ENCODE measurements around the gene HOXB5. TPM values are rescaled to one million over a fixed set of nuclear protein-coding genes. Genes with fewer than 3 reads are reported as not detected.

Gene HOXB5
- total RNA-seq, 2 donors from 2014 or later = not detected

- no peak for ATAC-seq
- no peaks in the 10 kb centered on the region for H3K9me3 ChIP-seq (ENCODE audit: control insufficient read depth, low read length, poor library complexity, severe bottlenecking)
- no peak for DNase-seq
- Mint-ChIP-seq H3K27me3 (peaks cover 8% of the 10 kb centered on the region), H3K4me1 (peaks cover 24% of the 10 kb centered on the region), H3K27ac (peak overlapping the region; percentile 98), H3K4me3 (peak overlapping the region; percentile 96), H3K36me3 (ENCODE audit: low read depth) (peaks cover 10% of the 10 kb centered on the region)
These were observed 47.2 kb downstream of the HOXB5 start for GRCh38 chr17:48546137-48546923.

GRCh38 chr17:48545539-48545938 is 48.0 kb downstream of the HOXB5 start:
- DNase-seq (no peak), ATAC-seq (no peak)
- H3K4me3 Mint-ChIP-seq = peak overlapping the region; percentile 96
- peaks cover 28% of the 10 kb centered on the region for H3K4me1 Mint-ChIP-seq
- peaks cover 10% of the 10 kb centered on the region for H3K36me3 Mint-ChIP-seq (ENCODE audit: low read depth)
- H3K9me3 ChIP-seq (ENCODE audit: control insufficient read depth, low read length, poor library complexity, severe bottlenecking) = no peaks in the 10 kb centered on the region
- peak overlapping the region; percentile 98 for H3K27ac Mint-ChIP-seq
- peaks cover 8% of the 10 kb centered on the region for H3K27me3 Mint-ChIP-seq

GRCh38 chr17:48545022-48545375 is 48.6 kb downstream of the HOXB5 start, which contains the start of gene HOXB2:
Gene HOXB2 (minus strand): TSS chr17:48545109. CDS start chr17:48544911, 198 bp downstream.
- H3K36me3 Mint-ChIP-seq (ENCODE audit: low read depth) = peaks cover 10% of the 10 kb centered on the region
- H3K27me3 Mint-ChIP-seq = peaks cover 11% of the 10 kb centered on the region
- H3K4me1 Mint-ChIP-seq = peaks cover 33% of the 10 kb centered on the region
- no peaks in the 10 kb centered on the region for H3K9me3 ChIP-seq (ENCODE audit: control insufficient read depth, low read length, poor library complexity, severe bottlenecking)
- ATAC-seq = no peak
- H3K27ac Mint-ChIP-seq = peak within 1 kb of the TSS; percentile 98
- peak within 1 kb of the TSS; percentile 96 for H3K4me3 Mint-ChIP-seq
- DNase-seq = no peak

- Mint-ChIP-seq H3K4me3 (peak overlapping the region; percentile 96), H3K36me3 (ENCODE audit: low read depth) (peaks cover 10% of the 10 kb centered on the region), H3K27me3 (peaks cover 13% of the 10 kb centered on the region), H3K4me1 (peaks cover 35% of the 10 kb centered on the region), H3K27ac (peak overlapping the region; percentile 98)
- no peaks in the 10 kb centered on the region for H3K9me3 ChIP-seq (ENCODE audit: control insufficient read depth, low read length, poor library complexity, severe bottlenecking)
- DNase-seq (peak in 2 of 3 donors; percentile 29 to 30), ATAC-seq (no peak)
These were observed 49.1 kb downstream of the HOXB5 start for GRCh38 chr17:48544349-48545021.

GRCh38 chr17:48543854-48544348 is 49.7 kb downstream of the HOXB5 start:
- Mint-ChIP-seq H3K36me3 (ENCODE audit: low read depth) (peaks cover 10% of the 10 kb centered on the region), H3K27ac (peak overlapping the region; percentile 98), H3K4me1 (peaks cover 33% of the 10 kb centered on the region), H3K4me3 (peak overlapping the region; percentile 96), H3K27me3 (peaks cover 13% of the 10 kb centered on the region)
- no peaks in the 10 kb centered on the region for H3K9me3 ChIP-seq (ENCODE audit: control insufficient read depth, low read length, poor library complexity, severe bottlenecking)
- no peak for DNase-seq
- ATAC-seq = peak; percentile 42

GRCh38 chr17:48543107-48543853 is 50.3 kb downstream of the HOXB5 start:
- H3K9me3 ChIP-seq (ENCODE audit: control insufficient read depth, low read length, poor library complexity, severe bottlenecking) = no peaks in the 10 kb centered on the region
- H3K4me1 Mint-ChIP-seq = peaks cover 32% of the 10 kb centered on the region
- H3K27me3 Mint-ChIP-seq = peaks cover 13% of the 10 kb centered on the region
- H3K4me3 Mint-ChIP-seq = peak overlapping the region; percentile 96
- H3K36me3 Mint-ChIP-seq (ENCODE audit: low read depth) = peaks cover 10% of the 10 kb centered on the region
- ATAC-seq = peak; percentile 65
- H3K27ac Mint-ChIP-seq = peak overlapping the region; percentile 98
- peak; percentile 34 to 49 (median 46) for DNase-seq

GRCh38 chr17:48542698-48543106 is 50.9 kb downstream of the HOXB5 start:
- ATAC-seq = no peak
- peaks cover 13% of the 10 kb centered on the region for H3K27me3 Mint-ChIP-seq
- peak overlapping the region; percentile 98 for H3K27ac Mint-ChIP-seq
- H3K9me3 ChIP-seq (ENCODE audit: control insufficient read depth, low read length, poor library complexity, severe bottlenecking) = no peaks in the 10 kb centered on the region
- H3K4me1 Mint-ChIP-seq = peaks cover 30% of the 10 kb centered on the region
- H3K4me3 Mint-ChIP-seq = peak overlapping the region; percentile 96
- DNase-seq = no peak
- peaks cover 10% of the 10 kb centered on the region for H3K36me3 Mint-ChIP-seq (ENCODE audit: low read depth)

GRCh38 chr17:48542114-48542656 is 51.4 kb downstream of the HOXB5 start:
- Mint-ChIP-seq H3K4me1 (peaks cover 35% of the 10 kb centered on the region), H3K36me3 (ENCODE audit: low read depth) (peaks cover 10% of the 10 kb centered on the region), H3K4me3 (peak overlapping the region; percentile 96), H3K27me3 (peaks cover 15% of the 10 kb centered on the region), H3K27ac (peak overlapping the region; percentile 98)
- DNase-seq (no peak), ATAC-seq (peak; percentile 17)
- H3K9me3 ChIP-seq (ENCODE audit: control insufficient read depth, low read length, poor library complexity, severe bottlenecking) = no peaks in the 10 kb centered on the region

GRCh38 chr17:48541577-48542113 is 51.9 kb downstream of the HOXB5 start:
- ATAC-seq (peak; percentile 47), DNase-seq (peak; percentile 26 to 35 (median 32))
- Mint-ChIP-seq H3K4me1 (peaks cover 36% of the 10 kb centered on the region), H3K4me3 (peak overlapping the region; percentile 96), H3K27ac (peak overlapping the region; percentile 98), H3K27me3 (peaks cover 18% of the 10 kb centered on the region), H3K36me3 (ENCODE audit: low read depth) (peaks cover 10% of the 10 kb centered on the region)
- no peaks in the 10 kb centered on the region for H3K9me3 ChIP-seq (ENCODE audit: control insufficient read depth, low read length, poor library complexity, severe bottlenecking)

Other genes with a start within 250 kb of the HOXB5 start
- gene SKAP1, start 163.6 kb downstream of the HOXB5 start, total RNA-seq = 100 to 1,000 TPM; 136 to 138 TPM
- gene HOXB1, start 62.8 kb downstream of the HOXB5 start, total RNA-seq = not detected
- gene HOXB2, start 48.7 kb downstream of the HOXB5 start, total RNA-seq = 10 to 100 TPM in 1 of 2 donors, 1 to 10 TPM in 1; 4.5 to 18.8 TPM
- gene HOXB4, start 15.4 kb downstream of the HOXB5 start, total RNA-seq = 1 to 10 TPM in 1 of 2 donors, under 1 TPM in 1; 0.91 to 1.8 TPM
- gene HOXB3, start 3.5 kb downstream of the HOXB5 start, total RNA-seq = 1 to 10 TPM; 1.7 to 4.6 TPM
- not detected for gene HOXB6, start 11.2 kb upstream of the HOXB5 start, total RNA-seq
- gene HOXB7, start 17.2 kb upstream of the HOXB5 start, total RNA-seq = under 1 TPM in 1 of 2 donors, not detected in 1; 0.82 TPM
- not detected for gene HOXB8, start 21.5 kb upstream of the HOXB5 start, total RNA-seq
- under 1 TPM in 1 of 2 donors, not detected in 1; 0.16 TPM for gene HOXB9, start 32.6 kb upstream of the HOXB5 start, total RNA-seq
- gene PRAC1, start 128.7 kb upstream of the HOXB5 start, total RNA-seq = not detected
- gene PRAC2, start 129.4 kb upstream of the HOXB5 start, total RNA-seq = not detected
- not detected for gene HOXB13, start 135.0 kb upstream of the HOXB5 start, total RNA-seq
- gene TTLL6, start 223.4 kb upstream of the HOXB5 start, total RNA-seq = not detected
- gene CALCOCO2, start 237.3 kb upstream of the HOXB5 start, total RNA-seq = 100 to 1,000 TPM; 152 to 154 TPM